PC-3 (cell line): Measurements from ENCODE around the gene ARHGAP27.

Source experiments
- EZH2phosphoT487 ChIP-seq: fragments of 300-600 bp; sonication (generic); IDR thresholded peaks from 2 replicates; pipeline ENCODE4 v1.6.1; 2018; ENCODE audit warnings: mild to moderate bottlenecking, antibody characterized with exemption, low read length, borderline replicate concordance
- TF ChIP-seq, protein P1 (sequence below): fragments of 300-600 bp; sonication (generic); conservative IDR thresholded peaks from 2 replicates; pipeline ENCODE4 v1.5.1; 2017; ENCODE audit warnings: antibody characterized with exemption, low read depth, mild to moderate bottlenecking, low read length

DNA sequence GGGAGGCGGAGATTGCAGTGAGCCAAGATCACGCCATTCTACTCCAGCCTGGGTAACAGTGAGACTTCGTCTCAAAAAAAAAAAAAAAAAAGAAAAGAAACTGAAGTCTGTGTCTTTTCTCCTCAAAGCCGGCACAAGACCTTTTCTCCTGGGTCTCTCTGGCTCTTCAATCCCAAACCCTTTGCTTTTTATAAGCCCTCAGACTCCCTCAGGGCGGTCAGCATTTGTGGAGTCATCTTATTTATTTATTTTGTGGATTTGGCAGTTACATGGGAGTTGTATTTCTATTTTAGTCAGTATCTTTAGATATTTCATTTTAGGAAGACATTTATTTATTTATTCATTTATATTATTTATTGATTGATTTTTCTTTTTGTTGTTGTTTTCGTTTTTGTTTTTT, 58.2 kb downstream of the ARHGAP27 start:
- TF ChIP-seq, protein P1, sequence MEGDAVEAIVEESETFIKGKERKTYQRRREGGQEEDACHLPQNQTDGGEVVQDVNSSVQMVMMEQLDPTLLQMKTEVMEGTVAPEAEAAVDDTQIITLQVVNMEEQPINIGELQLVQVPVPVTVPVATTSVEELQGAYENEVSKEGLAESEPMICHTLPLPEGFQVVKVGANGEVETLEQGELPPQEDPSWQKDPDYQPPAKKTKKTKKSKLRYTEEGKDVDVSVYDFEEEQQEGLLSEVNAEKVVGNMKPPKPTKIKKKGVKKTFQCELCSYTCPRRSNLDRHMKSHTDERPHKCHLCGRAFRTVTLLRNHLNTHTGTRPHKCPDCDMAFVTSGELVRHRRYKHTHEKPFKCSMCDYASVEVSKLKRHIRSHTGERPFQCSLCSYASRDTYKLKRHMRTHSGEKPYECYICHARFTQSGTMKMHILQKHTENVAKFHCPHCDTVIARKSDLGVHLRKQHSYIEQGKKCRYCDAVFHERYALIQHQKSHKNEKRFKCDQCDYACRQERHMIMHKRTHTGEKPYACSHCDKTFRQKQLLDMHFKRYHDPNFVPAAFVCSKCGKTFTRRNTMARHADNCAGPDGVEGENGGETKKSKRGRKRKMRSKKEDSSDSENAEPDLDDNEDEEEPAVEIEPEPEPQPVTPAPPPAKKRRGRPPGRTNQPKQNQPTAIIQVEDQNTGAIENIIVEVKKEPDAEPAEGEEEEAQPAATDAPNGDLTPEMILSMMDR = no peak
- TF ChIP-seq EZH2phosphoT487 = no peak
